SW480 (cell line): Measurements from ENCODE around the gene ANKRD33B.

ENCODE experiments used
- DNase-seq: peaks from one replicate; pipeline ENCODE4 v3.0.0-alpha.2; 2016; ENCODE audit warnings: low spot score

The ANKRD33B gene

DNA sequence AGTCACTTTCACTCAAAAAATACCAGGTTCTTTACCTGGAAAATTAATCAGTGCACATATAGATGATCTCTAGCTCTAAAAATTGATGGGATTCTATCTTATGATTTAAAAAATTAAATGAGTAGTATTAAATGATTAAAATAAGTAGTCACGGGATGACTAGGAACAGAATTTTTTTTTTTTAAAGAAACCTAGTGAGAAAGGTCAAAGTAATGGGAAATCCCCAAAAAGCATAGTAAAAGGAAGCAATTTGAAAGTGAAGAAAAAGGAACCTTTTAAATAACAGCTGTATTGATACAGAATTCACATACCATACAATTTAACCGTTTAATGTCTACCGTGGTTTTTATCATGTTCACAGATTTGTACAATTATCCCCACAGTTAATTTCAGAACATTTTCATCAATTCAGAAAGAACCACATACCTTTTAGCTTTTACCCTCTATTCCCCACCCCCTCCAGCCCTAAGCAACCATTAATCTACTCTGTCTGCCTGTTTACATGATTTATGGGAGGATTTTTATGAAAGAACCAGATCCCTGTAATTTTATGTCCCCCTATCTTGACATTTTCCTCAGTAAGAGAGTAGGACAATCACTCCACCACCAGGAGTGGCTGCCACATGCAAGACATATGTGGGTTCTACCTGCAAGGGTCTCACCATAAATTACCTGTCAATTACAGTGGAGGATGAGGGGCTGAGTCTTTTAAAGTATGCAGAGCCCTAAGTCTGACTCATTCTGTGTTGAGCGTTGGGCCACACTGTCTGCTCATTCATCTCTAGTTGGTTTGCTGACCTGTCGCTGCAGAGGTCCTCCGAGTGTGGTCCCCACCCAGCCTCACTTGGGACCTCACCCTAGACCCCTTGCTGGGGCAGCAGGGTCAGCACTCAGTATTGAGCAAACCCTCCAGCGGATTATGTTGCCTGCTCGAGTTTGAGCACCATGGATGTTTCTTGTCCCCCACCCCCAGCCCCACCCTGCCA is 16.0 kb downstream of the ANKRD33B start:
- no peak for DNase-seq

DNA sequence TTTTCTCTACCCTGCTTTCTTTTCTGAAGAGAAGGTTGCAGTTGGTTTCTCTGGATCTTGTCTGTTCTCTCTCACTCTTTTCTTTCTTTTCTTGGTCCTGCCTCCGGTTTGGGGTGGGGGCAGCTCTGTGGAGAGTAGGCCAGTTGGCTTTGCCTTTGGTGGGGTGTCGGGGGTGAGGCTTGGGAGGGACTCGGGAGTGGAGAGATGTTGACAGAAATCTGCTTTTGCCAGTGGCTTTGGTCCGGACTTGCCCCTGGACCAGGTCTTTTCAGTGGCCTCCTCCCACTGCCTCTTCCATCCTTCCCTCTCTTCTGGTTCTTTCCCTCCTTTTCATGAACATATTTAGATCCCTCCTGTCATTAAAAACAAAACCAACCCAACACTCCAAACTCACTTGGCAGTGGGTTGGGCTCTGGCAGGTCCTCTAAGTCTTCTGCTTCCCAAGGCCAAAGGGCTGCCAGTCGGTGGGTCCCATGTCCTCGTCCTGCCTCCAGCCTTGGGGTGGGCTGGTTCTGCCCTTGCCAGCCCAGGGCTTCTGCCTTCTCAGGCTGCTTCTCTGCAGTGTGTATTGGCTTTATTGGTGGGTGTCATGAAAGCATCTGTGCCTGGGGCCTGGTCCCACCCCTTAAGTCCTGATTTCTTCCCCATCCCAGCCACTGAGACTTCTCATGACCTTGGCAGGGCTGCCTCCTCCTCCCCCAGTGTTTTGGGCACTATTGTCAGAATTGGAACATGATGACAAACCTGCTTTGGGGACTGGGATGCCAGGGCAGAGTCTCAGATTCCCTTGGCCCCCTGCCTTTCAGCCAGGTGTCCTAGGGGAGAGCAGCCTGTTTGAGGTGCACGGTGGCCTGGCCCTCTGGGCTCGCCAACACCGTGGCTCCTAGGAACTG is 16.9 kb downstream of the ANKRD33B start:
- no peak for DNase-seq

DNA sequence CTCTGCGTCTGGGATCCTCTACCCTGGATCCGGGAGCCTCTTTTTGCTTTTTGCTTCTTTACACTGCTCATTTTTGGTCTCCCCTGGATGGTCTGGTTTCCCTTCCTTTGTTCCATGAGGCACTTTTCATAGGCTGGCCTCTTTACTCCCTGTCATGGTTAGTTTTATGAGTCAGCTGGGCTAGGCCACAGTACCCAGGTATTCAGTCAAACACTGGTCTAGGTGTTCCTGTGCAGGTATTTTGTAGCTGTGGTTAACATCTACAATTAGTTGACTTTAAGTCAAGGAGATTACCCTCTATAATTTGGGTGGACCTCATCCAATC is 17.5 kb downstream of the ANKRD33B start:
- DNase-seq: no peak

DNA sequence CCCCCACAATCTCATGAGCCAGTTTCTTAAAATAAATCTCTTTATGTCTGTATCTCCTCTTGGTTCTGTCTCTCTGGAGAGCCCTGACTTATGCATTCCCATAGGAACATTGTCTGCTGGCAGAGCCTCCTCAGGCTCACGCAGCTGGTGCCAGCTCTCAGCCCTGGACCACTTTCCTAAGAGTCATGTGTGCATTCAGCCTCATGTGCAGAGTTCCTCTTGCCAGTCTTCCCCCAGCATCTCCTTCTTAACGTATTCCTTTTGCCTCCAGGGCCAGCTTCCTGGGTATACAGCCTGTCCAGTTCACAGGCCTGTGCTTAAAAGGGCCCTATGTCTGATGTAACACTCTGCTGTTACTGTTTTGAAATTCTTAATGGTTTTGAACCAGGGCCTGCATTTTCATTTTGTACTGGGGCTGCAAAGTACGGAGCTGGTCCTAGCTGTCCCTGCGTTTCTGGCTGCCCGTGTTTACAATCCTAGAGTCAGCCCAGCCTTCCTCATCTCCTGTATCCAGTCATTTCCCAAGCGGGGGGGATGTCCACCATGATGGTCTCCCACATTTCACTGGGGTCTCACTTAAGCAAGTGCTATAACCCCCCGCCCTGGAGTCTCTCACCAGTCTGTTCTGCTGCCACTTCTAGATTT is 18.1 kb downstream of the ANKRD33B start:
- DNase-seq: no peak

DNA sequence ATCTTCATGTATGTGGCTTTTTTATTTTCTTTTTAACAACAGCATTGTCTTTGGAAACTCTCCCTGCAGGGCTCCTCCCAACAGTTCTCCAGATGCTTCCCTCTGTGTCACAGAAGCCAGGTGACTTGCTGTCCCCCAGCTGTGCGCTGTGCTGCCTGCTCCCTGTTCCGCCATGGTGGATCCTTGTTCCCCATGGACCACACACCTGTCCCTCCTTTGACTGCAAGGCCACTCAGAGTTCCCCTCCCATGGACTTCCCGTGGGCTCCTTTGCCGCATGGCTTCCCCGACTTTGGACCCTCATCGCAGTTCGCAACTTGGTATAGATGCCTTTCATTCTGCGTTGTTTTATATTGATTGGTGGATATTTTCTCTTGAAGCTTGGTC is 18.6 kb downstream of the ANKRD33B start:
- no peak for DNase-seq

DNA sequence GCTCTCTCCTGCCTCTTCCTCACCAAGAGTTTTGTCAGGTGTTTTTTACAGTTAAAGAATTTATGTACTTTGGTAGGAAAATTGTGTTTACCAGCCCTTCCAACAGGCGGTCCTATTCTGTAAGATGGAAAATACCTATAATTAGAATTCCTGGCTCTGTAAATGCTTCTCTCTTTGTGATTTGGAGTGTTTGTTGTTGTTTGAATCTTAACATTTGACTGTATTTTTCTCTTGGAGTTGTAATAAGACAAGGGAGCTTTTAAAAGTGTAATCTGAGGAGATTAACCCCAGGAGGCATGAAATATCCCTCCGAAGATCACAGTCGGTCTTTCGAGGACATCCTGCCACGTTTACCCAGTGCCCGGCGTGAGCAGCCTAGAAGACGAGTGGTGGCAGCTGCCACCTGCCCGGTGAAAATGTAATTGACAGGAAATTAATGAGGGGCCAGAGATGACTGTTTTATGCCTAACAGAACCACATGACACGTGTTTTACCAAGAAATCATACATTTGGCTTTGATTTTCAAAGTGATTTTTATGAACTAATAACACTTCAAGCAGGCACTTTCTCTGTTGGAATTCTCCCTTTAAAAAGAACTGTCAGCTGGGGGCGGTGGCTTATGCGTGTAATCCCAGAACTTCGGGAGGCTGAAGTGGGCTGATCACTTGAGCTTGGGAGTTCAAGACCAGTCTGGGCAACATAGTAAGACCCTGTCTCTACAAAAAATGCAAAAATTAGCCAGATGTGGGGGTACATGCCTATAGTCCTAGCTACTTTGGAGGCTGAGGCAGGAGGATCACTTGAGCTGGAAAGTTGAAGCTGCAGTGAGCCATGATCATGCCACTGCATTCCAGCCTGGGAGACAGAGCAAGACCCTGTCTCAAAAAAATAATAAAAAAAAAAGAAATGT is 20.0 kb downstream of the ANKRD33B start:
- DNase-seq: no peak

DNA sequence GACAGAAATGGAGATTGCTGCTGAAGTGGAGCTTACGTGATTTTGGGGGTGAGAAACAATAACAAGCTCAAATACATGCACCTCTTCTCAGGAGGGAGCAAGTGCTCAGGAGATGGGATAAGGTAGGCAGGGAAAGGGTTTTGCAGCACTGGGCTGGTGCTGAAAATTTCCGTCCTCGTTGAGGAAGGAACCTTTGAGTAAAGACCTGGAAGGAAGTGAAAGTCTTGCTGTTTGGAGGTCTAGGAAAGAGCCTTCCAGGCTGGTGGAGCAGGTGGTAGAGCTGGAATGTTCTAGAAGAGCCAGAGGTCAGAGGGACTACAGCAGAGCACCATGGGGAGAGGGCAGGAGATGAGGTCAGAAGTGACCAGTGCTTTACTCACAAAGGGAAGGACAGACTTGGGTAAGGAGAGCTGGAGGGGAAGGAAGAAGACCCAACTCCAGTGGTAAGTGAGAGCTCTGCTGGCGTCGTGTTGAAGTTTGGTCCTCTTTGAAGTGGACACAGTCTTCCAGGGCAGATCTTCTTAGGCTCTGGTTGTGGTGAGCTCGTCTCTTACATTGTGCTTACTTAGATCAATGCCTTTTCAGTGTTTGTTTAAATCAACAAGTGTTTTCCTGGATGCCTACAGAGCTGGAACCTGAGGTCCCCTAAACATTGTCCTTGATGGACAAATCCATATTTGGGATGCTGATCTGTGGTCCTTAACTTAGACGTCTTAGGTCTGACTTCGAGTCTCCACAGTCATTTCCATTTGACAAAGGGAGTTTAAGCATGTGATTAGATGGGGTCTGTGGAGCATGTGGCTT is 21.0 kb downstream of the ANKRD33B start:
- no peak for DNase-seq

DNA sequence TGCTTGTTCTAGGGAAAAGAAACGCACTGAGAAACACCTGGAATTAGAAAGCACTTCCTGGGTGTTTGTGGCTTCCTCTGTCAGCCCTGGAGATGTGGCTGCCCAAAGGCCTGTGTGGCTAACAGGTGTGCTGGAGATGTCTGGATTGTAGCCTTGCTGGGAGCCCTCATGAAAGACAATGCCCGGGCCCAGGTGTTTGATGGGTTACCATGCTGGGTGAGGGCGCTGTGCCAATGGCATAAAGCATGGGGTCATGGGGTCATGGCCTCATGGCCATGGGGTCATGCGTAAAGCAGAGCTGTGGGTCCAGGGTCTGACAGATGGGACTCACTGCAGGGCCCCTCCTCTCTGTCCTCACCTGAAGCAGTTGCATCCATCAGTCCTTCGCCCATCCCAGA is 21.6 kb downstream of the ANKRD33B start:
- no peak for DNase-seq

DNA sequence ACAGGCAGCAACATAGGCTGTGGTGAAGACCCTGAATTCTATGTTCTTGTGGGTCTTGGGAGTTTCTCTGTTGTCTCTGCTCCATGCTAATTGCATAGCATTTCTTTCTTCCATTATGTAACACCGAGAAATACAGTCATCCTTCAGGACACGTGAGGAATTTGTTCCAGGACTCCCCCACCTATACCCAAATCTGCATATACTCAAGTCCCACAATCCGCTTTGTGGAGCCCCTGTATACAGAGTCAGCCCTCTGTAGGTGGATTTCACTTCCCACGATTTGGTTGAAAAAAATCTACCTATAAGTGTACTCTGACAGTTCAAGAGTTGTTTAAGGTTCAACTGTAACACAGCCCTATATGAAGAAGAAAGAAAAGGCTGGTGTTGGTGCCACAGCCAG is 22.1 kb downstream of the ANKRD33B start:
- no peak for DNase-seq

DNA sequence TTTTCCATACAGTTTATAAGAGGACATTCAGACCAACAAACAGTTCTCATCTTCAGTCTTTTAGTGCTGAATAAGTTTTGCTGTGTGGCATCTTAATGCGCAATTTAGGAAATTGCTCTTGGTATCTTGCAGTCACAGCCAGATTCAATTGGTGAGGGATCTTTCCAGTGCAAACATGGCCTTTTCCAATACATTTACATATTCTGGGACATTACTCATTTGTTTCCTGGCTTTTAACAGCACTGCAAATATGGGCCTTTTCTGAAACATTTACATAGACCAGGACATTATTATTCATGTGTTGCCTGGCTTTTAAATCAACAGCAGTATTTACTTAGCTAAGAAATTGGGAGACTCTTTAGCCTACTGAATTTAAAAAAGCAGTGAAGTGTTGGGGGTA is 22.7 kb downstream of the ANKRD33B start:
- no peak for DNase-seq

DNA sequence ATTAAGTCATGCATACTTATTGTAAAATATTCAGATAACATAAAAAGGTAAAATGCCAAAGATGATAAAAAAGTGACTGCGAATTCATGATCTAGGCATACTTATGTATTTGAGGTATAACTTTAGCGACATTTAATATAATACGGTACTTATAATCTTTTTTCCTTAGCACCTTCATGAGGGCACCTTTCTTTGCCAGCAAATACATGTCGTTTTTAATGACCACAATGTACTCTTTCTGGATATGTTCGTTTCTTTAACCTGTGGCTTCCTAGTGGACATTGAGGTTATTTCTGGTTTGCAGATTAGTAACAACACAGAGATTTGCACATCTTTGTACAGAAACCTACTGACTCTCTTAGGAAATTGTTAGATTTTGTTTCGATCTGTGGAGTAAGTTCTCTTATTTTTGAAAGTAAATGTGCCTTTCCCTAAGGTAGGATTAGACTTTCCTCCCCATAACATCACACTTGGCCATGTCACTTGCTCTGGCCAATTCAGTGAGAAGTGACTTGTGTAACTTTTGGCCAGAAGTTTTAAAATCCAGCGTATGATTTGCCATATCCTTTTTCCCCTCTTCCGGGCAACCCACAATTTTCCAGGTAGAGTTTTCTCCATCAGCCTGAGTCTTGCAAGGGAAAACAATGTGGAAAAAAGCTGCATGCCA is 24.4 kb downstream of the ANKRD33B start:
- no peak for DNase-seq

DNA sequence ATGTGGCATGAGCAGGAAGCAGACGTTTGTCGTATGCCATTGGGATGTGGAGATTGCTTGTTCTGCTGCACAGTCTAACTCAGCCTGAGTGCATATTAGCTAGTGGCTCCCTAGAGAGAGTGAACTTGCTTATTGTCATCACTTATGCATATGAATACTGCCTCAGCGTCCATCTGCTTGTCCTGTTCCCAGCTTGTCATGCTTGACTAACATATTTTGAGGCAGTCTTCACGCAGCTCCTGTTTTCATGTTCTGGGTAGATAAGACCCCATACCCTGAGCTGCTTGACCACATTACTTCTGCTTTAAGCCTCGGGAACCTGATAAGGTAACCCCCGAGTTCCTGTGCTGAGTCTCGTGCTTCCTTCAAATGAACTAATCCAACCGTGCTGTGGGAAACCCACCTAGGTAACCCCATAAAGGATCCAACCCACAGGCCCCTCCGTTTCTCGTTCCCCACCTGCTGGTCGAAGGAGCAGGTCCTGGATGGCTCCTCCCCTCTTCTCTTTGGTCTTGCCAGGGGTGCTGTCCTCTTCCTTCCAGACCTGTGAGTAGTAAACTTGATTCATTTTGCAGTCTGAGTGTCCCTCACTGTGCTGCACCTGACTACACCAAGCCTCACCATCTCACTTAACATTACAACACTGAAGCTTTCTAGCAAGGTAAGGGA is 25.0 kb downstream of the ANKRD33B start:
- no peak for DNase-seq

DNA sequence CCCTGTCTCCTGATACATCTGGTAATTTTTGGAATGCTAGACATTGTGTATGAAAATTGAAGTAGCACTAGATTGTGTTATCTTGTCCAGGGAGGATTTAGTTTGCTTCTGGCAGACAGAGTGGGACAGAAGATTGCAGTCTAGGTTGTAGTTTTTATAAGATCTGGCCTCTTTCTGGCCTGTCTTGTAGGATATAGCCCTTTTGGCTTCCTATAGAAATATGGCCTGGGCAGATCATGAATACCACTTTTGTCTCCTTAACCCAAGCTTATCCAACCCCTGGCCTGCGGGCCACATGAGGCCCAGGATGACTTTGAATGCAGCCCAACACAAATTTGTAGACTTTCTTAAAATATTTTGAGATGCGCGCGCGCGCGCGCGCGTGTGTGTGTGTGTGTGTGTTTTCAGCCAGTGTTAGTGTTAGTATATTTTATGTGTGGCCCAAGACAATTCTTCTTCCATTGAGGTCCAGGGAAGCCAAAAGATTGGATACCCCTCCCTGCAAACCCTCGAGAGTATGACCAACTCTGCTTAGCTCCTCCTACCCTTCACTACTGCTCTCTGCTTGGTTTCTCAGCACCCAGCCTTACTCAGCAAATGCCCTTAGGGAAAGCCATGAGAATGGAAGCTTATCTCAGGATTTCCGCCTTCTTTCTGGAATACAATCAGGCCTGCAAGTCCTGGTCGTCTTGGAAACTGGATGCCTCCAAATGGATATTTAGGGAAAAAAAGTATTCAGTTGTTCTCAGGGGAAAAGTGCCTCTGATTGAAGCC is 26.5 kb downstream of the ANKRD33B start:
- DNase-seq: no peak

DNA sequence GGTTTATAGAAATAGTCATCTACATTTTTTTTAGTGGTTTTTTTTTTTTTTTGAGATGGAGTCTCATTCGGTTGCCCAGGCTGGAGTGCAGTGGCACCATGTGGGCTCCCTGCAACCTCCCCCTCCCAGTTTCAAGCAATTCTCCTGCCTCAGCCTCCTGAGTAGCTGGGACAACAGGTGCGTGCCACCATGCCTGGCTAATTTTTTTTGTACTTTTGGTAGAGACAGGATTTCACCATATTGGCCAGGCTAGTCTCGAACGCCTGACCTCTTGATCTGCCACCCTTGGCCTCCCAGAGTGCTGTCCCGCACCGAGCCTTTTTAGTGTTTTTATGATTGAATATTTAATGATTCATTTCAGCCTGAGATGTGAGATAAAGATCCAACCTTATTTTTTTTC is 27.3 kb downstream of the ANKRD33B start:
- DNase-seq: no peak

DNA sequence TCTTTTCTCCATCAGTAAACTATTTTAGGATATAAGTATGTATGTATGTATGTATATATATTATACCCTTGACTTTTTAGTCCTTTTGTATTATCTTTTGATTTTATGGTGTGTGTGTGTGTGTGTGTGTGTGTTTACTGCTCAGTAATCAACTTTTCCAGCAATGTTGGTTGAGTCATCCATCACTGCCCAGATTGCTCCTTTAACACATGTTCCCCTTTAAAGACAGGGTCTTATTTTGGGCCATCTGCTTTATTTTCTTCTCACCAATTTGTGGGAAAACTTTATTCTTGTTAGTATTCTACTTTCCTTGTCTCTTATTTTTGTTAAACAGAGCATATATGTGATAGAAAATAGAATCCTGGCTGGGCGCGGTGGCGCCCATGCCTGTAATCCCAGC is 28.1 kb downstream of the ANKRD33B start:
- no peak for DNase-seq

DNA sequence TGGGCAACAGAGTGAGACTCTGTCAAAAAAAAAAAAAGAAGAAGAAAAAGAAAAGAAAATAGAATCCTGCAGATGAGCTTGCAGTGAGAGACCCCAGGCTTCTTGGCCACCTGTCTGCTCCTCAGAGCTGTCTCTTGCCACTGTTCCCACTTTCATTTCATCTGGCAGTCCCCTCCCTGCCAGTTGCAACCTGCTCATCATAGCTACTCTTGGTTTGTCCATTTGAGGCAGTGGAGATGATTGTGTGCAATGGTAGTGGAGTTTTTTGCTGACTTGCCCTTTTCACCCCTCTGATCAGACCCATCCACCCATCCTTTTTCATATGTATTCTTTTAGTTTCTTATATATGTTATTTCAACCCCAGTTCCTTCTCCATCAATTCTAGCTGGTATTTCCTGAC is 28.7 kb downstream of the ANKRD33B start:
- no peak for DNase-seq

DNA sequence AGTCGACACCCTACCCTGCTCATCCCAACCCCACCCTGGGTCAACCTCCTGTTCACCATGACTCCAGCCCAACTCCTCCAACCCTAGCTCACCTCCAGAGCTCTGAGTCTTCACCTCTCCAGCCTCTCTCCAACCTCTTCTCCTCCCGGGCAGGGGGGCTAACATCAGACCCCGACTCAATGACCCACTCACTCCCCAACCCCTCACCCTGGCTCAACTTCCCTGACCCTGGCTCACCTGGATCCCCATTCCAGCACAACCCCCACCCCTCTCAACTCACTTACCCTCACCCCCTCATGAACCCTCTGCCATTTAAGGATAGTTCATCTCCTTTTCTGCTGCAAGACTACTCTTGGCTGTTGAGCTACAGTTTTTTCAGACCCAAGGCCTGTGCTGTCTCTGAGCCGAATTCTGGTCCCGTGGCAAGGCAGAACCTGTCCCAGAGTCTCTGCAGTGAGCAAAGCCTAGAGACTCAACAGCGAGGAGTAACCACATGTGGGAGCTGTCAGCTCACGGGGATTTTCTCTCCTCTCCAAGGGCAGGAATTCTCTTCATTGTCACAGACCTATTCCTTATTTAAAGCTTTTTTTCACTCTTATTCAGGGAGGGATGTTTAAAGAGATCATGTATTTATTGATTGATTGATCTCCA is 29.8 kb downstream of the ANKRD33B start:
- no peak for DNase-seq

DNA sequence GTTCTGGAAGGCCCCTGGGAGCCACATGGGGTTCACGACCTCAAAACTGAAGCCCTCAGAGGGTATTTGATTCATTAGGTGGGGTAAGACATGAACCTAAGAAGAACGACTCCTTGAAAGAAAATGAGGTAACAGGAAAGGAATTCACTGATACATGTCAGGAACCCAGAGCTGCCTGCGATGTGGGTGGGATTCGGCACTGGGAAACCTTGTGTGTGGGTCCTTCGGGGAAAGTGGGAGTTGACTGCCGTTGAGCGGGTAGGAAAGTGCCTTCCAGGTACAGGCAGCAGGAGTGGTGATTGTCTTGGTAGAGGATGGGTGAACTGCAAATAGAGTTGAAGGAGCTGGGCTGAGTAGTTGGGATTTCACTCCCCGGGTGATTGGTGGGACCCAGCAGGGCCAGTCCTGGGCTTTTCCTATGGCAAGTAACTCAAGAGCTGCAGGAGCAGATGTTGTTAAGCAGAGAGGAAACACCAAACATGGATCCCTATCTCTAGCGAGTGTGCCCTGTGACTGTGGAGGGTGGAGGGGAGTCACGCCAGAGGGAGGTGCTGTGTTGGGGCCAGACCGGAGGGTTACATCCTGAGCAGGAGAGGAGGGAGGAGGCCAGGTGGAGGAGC is 30.8 kb downstream of the ANKRD33B start:
- no peak for DNase-seq
